ENCODE measurements around the gene RBBP7. TPM values are rescaled to one million over a fixed set of nuclear protein-coding genes. Genes with fewer than 3 reads are reported as not detected.

The RBBP7 gene
- total and polyA plus RNA-seq, 2 donors (not counting 3 experiments of a cell fraction or from before 2014, with no cell fraction given) = 81.5 to 130 TPM

GRCh38 chrX:16914058-16914457 lies 43.9 kb upstream of the RBBP7 start:
- ChIA-PET POLR2A (no interaction called here), CTCF (no interaction called here)
- H4K20me1 ChIP-seq (replicated peaks; ENCODE audit: control insufficient read depth, extremely low read depth, insufficient read depth, low read length) = no peaks in the 10 kb centered on the region
- no peak overlapping the region for H3K4me3 ChIP-seq (replicated peaks in 1 of 3; ENCODE audit: insufficient read depth in 1 of 3, low read depth in 1 of 3, low read length in 3 of 3)
- no peaks in the 10 kb centered on the region for H3K4me1 ChIP-seq (ENCODE audit: control insufficient read depth, extremely low read depth, insufficient read depth, low read length)
- no peak for FAIRE-seq
- no peaks in the 10 kb centered on the region for H3K79me2 ChIP-seq (ENCODE audit: control insufficient read depth, insufficient read depth, low read length)
- no peaks in the 10 kb centered on the region for H3K9me1 ChIP-seq (replicated peaks; ENCODE audit: control insufficient read depth, extremely low read depth, insufficient read depth, low read length)
- TF ChIP-seq POLR2AphosphoS5 (IDR thresholded peaks at IDR 0.05; ENCODE audit: insufficient read depth, low read depth, low read length) = no peak
- no peak for TF ChIP-seq GATA2 (IDR thresholded peaks at IDR 0.05; ENCODE audit: insufficient read depth, insufficient read length, low read depth, low read length)
- TF ChIP-seq JUN (IDR thresholded peaks at IDR 0.05; ENCODE audit: borderline replicate concordance, insufficient read depth, insufficient read length, low read depth) = no peak
- TF ChIP-seq EZH2 (IDR thresholded peaks at IDR 0.05; ENCODE audit: borderline replicate concordance, low read depth, low read length, severe bottlenecking) = no peak
- TF ChIP-seq MYC (IDR thresholded peaks at IDR 0.05; ENCODE audit: low read depth, low read length) = no peak
- TF ChIP-seq CTCF (IDR thresholded peaks at IDR 0.05; ENCODE audit: extremely low read depth in 1 of 2, insufficient read depth in 1 of 2, low read depth in 1 of 2, low read length in 2 of 2) = no peak
- no peak for TF ChIP-seq POLR2A (IDR thresholded peaks at IDR 0.05; ENCODE audit: low read depth, low read length)
- no peak for TF ChIP-seq MAX (IDR thresholded peaks at IDR 0.05; ENCODE audit: insufficient read depth, insufficient read length)
- no peak for TF ChIP-seq FOS (IDR thresholded peaks at IDR 0.05; ENCODE audit: borderline replicate concordance, insufficient read depth, low read length)
- no peaks in the 10 kb centered on the region for H3K27me3 ChIP-seq (ENCODE audit: control insufficient read depth in 2 of 2, insufficient read depth in 2 of 2, low read length in 2 of 2)
- no peak overlapping the region for H2AFZ ChIP-seq (ENCODE audit: low read depth, low read length)
- no TSS peak for BruUV-seq (replicated peaks)
- dilution Hi-C loops (cut with MboI; ENCODE audit: extremely low pct_ligation_motif_present, low sequenced_read_pairs) = no loop called here
- H3K9me3 ChIP-seq (replicated peaks; ENCODE audit: control insufficient read depth, insufficient read depth, low read length) = no peaks in the 10 kb centered on the region
- DNase-seq (ENCODE audit: low read depth, low spot score) = no peak
- H3K4me2 ChIP-seq (ENCODE audit: insufficient read depth, low read length) = no peak overlapping the region
- H3K9ac ChIP-seq (replicated peaks; ENCODE audit: extremely low read depth, insufficient read depth, low read length) = no peak overlapping the region
- H3K36me3 ChIP-seq (ENCODE audit: control insufficient read depth in 2 of 2, extremely low read depth in 1 of 2, insufficient read depth in 2 of 2, low read length in 2 of 2) = no peaks in the 10 kb centered on the region
- H3K27ac ChIP-seq (ENCODE audit: insufficient read depth, low read depth, low read length) = no peak overlapping the region
- intact Hi-C loops (cut with micrococcal nuclease) = no loop called here

All from endothelial cell of umbilical vein (primary cell).